Muscle layer of colon (tissue), 2 donors: ENCODE measurements around the gene TEX14.
"Not testable (repeated sequence)": the region's sequence is repeated elsewhere in the genome, so short reads cannot be mapped to it uniquely, and the experiment has no call there.

Source experiments
- H3K27ac ChIP-seq: one replicate; pipeline ENCODE4 v1.7.0; 2013; ENCODE audit warnings: low read depth, mild to moderate bottlenecking, low read length, moderate library complexity
- H3K27me3 ChIP-seq, 2 donors: one replicate each; pipeline ENCODE4 v1.7.0; 2013; ENCODE audit warnings: low read length in 2 of 2, mild to moderate bottlenecking in 2 of 2; ENCODE audit not compliant: insufficient read depth in 2 of 2, control insufficient read depth in 1 of 2
- H3K36me3 ChIP-seq: one replicate; pipeline ENCODE4 v1.7.0; 2013; ENCODE audit warnings: mild to moderate bottlenecking, low read length; ENCODE audit not compliant: insufficient read depth
- H3K4me1 ChIP-seq: one replicate; pipeline ENCODE4 v1.7.0; 2013; ENCODE audit warnings: mild to moderate bottlenecking, low read length; ENCODE audit not compliant: insufficient read depth
- H3K4me3 ChIP-seq, 2 donors: one replicate each; pipeline ENCODE4 v1.7.0; 2013; ENCODE audit warnings: low read length in 2 of 2, low read depth in 1 of 2, mild to moderate bottlenecking in 1 of 2, moderate library complexity in 1 of 2
- H3K9ac ChIP-seq: one replicate; pipeline ENCODE4 v1.7.0; 2013; ENCODE audit warnings: low read length
- H3K9me3 ChIP-seq: one replicate; pipeline ENCODE4 v1.7.0; 2013; ENCODE audit warnings: mild to moderate bottlenecking, low read length
- donor health status: abdominal sarcoma.
- donor health status: Adenocarcinoma of cecum.

The TEX14 gene

DNA sequence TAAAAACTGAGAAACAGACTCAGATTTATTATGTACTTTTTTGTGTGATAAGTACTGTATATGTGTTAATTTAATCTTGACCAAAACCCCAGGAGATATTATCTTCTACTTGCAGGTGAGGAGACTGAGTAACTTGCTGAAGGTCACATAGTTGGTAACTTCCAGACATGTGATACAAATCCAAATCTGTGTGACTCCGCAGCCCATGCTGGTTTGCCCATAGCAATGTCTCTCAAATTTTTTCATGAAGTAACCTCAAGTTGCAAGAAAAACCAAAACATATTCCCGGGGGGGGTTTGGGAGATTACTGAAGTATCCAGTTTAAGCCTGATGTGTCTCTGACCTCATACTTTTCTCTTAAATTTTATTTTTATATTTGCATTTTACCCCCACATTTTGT lies 3.3 kb downstream of the TEX14 start:
- no peaks in the 10 kb centered on the region for H3K36me3 ChIP-seq
- H3K4me1 ChIP-seq = peaks cover 13% of the 10 kb centered on the region
- no peaks in the 10 kb centered on the region for H3K27me3 ChIP-seq
- H3K9me3 ChIP-seq = no peaks in the 10 kb centered on the region
- no peak overlapping the region for H3K27ac ChIP-seq
- no peak overlapping the region for H3K4me3 ChIP-seq
- no peak overlapping the region for H3K9ac ChIP-seq

DNA sequence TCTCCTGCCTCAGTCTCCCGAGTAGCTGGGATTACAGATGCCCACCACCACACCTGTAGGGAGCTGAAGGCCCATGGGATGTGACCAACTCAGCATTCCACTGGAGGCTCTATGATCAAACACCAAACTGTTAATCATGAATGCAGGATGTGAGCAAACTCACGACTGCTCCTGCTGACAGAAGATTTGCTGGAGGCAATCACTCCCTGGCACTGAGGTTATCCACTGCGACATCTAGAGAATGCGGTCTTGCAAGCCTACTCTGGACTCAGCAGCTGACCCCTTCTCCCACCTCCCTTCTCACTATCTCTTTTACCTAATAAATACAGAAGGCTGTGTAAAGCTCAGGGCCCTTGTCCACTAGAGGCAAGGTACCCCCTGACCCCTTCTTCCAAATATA lies 4.9 kb downstream of the TEX14 start:
- Histone ChIP-seq H3K27ac (no peak overlapping the region), H3K4me1 (peaks cover under 1% of the 10 kb centered on the region), H3K4me3 (no peak overlapping the region), H3K9ac (no peak overlapping the region), H3K9me3 (no peaks in the 10 kb centered on the region), H3K27me3 (no peaks in the 10 kb centered on the region), H3K36me3 (no peaks in the 10 kb centered on the region)

DNA sequence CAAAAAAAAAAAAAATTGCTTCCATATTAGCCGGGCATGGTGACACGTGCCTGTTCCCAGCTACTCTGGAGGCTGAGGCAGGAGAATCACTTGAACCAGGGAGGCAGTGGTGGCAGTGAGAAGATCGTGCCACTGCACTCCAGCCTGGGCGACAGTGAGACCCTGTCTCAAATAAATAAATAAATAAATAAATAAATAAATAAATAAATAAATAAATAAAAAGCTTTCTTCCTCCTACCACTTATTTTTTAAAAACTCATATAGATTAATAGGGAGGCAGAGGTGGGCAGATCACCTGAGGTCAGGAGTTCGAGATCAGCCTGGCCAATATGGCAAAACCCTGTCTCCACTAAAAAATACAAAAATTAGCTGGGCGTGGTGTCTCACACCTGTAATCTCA lies 7.4 kb downstream of the TEX14 start:
- H3K9me3 ChIP-seq, H3K4me3 ChIP-seq, H3K27ac ChIP-seq, H3K9ac ChIP-seq, H3K36me3 ChIP-seq, H3K27me3 ChIP-seq, H3K4me1 ChIP-seq: not testable (repeated sequence)

DNA sequence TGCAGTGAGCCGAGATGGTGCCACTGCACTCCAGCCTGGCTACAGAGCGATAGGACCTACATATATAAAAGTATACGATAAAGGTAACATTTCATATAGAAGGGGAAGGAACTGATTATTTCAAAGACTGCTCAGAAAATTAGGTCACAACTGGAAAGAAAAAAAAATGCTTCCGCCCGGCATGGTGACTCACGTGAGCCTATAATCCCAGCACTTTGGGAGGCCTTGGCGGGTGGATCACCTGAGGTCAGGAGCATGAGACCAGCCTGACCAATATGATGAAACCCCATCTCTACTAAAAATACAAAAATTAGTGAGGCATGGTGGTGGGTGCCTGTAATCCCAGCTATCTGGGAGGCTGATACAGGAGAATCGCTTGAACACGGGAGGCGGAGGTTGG lies 7.8 kb downstream of the TEX14 start:
- no peak overlapping the region for H3K9ac ChIP-seq

GRCh38 chr17:58680038-58680369 lies 11.8 kb downstream of the TEX14 start:
- no peak overlapping the region for H3K9ac ChIP-seq
- H3K4me3 ChIP-seq = no peak overlapping the region
- no peaks in the 10 kb centered on the region for H3K36me3 ChIP-seq
- H3K27me3 ChIP-seq = no peaks in the 10 kb centered on the region
- H3K27ac ChIP-seq = no peak overlapping the region
- no peaks in the 10 kb centered on the region for H3K9me3 ChIP-seq
- no peaks in the 10 kb centered on the region for H3K4me1 ChIP-seq

More for the DNA sequence above, 7.8 kb downstream of the TEX14 start:
- Histone ChIP-seq H3K4me1 (no peaks in the 10 kb centered on the region), H3K9me3 (no peaks in the 10 kb centered on the region), H3K27me3 (no peaks in the 10 kb centered on the region), H3K27ac (no peak overlapping the region), H3K36me3 (no peaks in the 10 kb centered on the region), H3K4me3 (no peak overlapping the region)

DNA sequence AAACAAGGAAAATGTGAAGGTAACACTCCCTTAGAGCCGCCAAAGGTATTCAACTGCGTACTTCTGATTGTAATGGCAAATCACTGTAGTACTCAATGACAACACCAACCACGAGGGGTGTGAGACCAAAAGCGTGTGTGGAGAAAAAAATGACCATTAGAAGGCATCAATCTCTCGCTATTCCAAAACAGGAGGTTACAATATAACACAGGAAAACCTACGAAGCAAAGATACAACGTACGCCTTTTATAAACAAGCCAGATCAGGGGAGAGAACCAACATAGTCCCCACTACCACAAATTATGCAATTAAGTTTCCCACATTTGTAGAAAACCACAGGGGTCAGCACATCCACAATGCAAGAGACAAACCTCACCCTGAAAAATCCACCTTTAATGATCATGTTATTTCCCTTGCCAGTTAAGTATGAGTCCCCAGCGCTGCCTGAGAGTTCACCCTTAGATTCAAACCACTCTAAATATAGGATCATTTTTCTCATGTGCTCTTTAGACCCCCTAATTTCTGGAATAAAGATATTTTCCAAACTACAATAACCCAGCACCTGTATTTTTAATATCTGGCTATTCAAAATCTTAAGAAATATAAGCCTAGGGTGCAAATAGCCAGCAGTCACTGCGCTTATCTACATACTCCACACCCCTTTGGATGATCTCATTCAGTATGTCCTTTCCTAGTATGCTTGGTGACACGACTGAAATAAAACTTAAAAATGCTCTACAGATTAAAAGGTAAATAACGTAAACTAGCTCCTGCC lies 12.4 kb downstream of the TEX14 start:
- Histone ChIP-seq H3K36me3 (no peaks in the 10 kb centered on the region), H3K4me1 (no peaks in the 10 kb centered on the region), H3K9me3 (no peaks in the 10 kb centered on the region), H3K9ac (no peak overlapping the region), H3K27ac (no peak overlapping the region), H3K27me3 (no peaks in the 10 kb centered on the region), H3K4me3 (no peak overlapping the region)

- not testable (repeated sequence) for H3K36me3 ChIP-seq, H3K27me3 ChIP-seq, H3K4me3 ChIP-seq, H3K4me1 ChIP-seq, H3K27ac ChIP-seq, H3K9ac ChIP-seq, H3K9me3 ChIP-seq
Observed at GRCh38 chr17:58678287-58678686, 13.6 kb downstream of the TEX14 start.

DNA sequence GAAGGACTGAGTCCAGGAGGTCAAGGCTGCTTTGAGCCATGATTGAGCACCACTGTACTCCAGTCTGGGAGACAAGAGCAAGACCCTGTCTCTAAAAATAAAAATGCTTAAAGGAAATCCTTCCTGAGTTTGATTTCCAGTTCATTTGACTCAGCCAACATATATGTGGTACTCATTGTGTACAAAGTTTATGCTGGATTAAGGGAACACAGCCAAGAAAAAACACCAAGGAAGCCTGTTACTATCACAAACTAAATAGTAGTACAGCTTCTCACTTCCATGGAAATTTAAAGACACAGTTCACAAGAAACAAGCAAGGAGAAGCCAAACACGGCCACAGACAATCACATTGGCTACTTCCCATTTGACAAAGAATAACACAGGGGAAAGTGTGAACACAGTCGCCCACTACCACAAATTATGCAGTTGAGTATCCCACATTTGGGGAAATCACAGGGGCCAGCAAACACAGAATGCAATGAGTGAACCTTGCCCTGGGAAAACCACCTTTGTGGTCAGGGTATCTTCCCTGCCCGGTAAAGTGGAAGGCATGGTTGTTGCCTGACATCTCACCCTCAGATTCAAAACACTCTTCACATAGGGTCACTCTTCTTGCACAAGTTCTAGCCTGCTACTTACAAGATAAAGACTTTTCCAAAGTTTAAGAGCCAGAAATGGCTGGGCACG lies 14.5 kb downstream of the TEX14 start:
- no peak overlapping the region for H3K4me3 ChIP-seq
- H3K36me3 ChIP-seq = no peaks in the 10 kb centered on the region
- H3K27me3 ChIP-seq = no peaks in the 10 kb centered on the region
- no peak overlapping the region for H3K27ac ChIP-seq
- H3K4me1 ChIP-seq = no peaks in the 10 kb centered on the region
- no peaks in the 10 kb centered on the region for H3K9me3 ChIP-seq
- no peak overlapping the region for H3K9ac ChIP-seq

DNA sequence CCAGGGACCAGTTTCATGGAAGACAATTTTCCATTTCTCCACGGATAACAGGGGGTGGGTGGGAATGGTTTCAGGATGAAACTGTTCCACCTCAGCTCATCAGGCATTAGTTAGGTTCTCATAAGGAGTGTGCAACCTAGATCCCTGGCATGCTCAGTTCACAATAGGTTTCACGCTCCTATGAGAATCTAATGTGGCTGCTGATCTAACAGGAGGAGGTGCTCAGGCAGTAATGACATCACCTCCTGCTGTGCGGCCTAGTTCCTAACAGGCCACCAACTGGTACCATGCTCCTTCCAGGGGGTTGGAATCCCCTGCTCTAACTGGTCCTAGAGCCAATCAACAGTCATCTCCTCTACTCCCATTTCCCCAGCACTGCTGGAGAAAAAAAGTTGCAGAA lies 19.9 kb downstream of the TEX14 start:
- H3K27me3 ChIP-seq = no peaks in the 10 kb centered on the region
- no peak overlapping the region for H3K9ac ChIP-seq
- no peaks in the 10 kb centered on the region for H3K9me3 ChIP-seq
- no peaks in the 10 kb centered on the region for H3K36me3 ChIP-seq
- H3K4me1 ChIP-seq = no peaks in the 10 kb centered on the region
- H3K27ac ChIP-seq = no peak overlapping the region
- H3K4me3 ChIP-seq = no peak overlapping the region

GRCh38 chr17:58669853-58670252 lies 22.0 kb downstream of the TEX14 start:
- no peaks in the 10 kb centered on the region for H3K36me3 ChIP-seq
- H3K27me3 ChIP-seq = no peaks in the 10 kb centered on the region
- H3K4me3 ChIP-seq = no peak overlapping the region
- no peak overlapping the region for H3K27ac ChIP-seq
- H3K4me1 ChIP-seq = no peaks in the 10 kb centered on the region
- H3K9ac ChIP-seq = no peak overlapping the region
- no peaks in the 10 kb centered on the region for H3K9me3 ChIP-seq

DNA sequence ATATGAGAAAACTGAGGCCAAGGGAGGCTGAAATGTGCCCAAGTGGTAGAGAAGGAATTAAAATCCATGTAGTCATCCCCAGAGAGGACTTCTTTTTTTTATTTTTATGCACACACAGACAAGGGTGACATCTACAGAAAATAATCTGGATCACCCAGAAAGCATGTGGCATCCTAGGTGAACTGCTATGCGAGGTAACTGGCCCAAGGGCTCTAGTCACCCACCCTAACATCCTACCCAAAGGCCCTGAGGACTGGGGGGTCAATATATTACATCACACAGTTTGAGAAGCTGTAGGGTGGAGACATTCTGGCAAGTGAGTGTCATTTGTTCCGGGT lies 23.3 kb downstream of the TEX14 start:
- H3K9me3 ChIP-seq = no peaks in the 10 kb centered on the region
- no peak overlapping the region for H3K9ac ChIP-seq
- no peaks in the 10 kb centered on the region for H3K36me3 ChIP-seq
- H3K27ac ChIP-seq = no peak overlapping the region
- no peaks in the 10 kb centered on the region for H3K27me3 ChIP-seq
- H3K4me3 ChIP-seq = no peak overlapping the region
- no peaks in the 10 kb centered on the region for H3K4me1 ChIP-seq

DNA sequence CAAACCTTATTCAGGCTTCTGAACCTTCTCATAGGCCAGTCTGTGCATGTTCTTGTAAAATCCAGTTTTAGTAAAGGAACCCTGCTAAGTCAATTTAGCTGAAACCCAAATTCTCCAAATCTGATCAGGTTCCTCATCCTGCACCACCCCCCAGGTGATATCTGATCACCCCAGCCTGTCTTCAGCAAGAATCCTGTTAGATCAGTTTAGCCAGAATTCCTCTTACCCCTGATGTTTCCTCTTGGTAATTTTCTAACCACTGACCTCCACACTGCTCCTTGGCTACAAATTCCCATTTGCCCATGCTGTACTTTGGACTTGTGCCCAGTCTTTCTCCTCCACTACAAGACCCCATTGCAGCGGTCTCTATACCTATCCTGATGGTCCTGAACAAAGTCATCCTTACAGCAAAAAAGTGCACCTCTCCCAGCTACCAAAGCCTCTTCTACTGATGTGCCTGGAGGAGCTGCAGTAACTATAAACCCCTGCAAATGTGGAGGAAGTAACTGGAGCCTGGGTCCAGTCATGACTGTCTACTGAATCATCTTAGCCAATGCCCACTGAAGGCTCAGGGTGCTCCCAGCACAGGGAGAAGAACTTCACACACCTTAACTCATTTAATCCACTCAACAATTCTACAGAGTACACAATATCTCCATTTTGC lies 23.8 kb downstream of the TEX14 start:
- Histone ChIP-seq H3K27ac (no peak overlapping the region), H3K4me1 (no peaks in the 10 kb centered on the region), H3K4me3 (no peak overlapping the region), H3K9me3 (no peaks in the 10 kb centered on the region), H3K36me3 (no peaks in the 10 kb centered on the region), H3K27me3 (no peaks in the 10 kb centered on the region), H3K9ac (no peak overlapping the region)
